ENCODE results near the gene SDC1.

DNA sequence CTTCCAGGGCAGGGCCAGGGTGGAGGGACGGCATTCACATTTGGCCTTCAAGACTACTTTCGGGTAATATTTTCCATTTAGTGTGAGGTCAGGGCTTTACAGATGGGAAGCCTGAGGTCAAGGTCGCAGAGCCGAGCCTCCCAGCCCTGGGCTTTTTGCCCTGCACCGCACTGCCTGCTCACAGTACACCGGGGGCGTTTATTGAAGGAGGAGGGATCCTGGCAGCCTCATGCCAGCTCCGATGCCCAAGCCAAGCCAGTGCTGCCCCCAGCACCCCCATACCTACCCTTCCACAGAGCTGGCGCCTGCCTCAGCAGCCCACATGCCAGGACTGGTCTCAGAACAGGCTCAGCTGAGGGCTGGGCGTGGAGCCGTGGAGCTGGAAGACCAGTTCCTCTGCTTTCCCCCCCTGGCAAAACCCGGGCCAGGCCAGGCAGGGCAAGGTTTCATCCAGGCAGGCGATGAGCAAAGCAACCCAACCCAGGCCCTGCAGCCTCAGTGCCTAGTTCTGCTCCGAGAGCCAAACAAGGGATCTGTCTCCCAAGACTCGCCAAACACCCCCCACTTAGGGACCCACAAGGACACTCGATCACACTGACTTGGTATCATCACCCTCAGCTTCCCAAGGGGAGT, 11.9 kb downstream of the SDC1 start:
- no peak for TF ChIP-seq POLR2A (IDR thresholded peaks at IDR 0.05; ENCODE audit: extremely low read depth, insufficient read length)
- TF ChIP-seq, protein P1, sequence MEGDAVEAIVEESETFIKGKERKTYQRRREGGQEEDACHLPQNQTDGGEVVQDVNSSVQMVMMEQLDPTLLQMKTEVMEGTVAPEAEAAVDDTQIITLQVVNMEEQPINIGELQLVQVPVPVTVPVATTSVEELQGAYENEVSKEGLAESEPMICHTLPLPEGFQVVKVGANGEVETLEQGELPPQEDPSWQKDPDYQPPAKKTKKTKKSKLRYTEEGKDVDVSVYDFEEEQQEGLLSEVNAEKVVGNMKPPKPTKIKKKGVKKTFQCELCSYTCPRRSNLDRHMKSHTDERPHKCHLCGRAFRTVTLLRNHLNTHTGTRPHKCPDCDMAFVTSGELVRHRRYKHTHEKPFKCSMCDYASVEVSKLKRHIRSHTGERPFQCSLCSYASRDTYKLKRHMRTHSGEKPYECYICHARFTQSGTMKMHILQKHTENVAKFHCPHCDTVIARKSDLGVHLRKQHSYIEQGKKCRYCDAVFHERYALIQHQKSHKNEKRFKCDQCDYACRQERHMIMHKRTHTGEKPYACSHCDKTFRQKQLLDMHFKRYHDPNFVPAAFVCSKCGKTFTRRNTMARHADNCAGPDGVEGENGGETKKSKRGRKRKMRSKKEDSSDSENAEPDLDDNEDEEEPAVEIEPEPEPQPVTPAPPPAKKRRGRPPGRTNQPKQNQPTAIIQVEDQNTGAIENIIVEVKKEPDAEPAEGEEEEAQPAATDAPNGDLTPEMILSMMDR (IDR thresholded peaks at IDR 0.05; ENCODE audit: low read depth, low read length) = no peak

Data from NB4 (cell line).